D341Med (cell line): ENCODE results near the gene CNKSR2.

ENCODE experiments used
- DNase-seq: peaks from one replicate; pipeline ENCODE4 v3.0.0; 2012; ENCODE audit warnings: low spot score

Gene CNKSR2

DNA sequence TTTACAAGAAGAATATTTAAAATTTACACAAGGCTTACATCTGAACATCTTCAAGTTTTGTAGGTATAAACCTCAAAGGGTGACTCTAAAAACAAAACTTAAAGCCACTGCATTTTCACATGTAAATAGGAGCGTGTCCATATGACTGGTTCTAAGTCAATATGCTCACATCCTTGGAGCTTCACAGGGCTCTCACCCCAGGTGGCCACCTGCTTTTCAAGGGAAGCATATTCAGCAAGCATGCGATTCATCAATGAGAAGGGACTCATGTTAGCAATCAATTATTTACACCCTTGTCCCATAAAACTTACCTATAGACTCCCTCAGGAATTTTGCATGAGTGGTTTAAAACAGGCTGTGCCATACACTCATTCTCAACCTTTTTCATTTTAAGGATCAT is 301.7 kb downstream of the CNKSR2 start:
- DNase-seq = no peak

DNA sequence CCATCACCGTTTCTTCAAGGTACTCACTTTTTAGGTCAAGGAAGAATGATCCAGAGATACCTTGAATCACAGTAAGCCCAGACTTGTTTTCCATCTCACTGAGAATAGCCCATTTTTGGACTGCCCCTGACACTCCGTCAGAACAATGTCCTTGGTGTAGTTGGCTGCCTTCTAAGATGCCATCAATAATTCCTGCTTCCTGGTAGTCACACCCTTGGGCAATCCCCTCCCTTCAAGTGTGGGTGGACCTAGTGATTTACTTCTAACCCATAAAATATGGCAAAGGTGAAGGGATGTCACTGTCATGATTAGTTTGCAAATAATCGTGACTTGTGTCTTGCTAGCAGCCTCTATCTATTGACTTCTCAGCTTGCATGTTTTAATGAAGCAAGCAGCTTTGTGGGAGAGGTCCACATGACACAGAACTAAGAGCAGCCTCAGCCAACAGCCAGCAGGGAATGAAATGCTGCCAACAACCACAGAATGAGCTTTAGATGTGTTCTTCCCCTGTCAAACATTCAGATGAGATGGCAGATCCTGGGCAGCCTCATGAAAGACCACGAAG is 303.9 kb downstream of the CNKSR2 start:
- no peak for DNase-seq

DNA sequence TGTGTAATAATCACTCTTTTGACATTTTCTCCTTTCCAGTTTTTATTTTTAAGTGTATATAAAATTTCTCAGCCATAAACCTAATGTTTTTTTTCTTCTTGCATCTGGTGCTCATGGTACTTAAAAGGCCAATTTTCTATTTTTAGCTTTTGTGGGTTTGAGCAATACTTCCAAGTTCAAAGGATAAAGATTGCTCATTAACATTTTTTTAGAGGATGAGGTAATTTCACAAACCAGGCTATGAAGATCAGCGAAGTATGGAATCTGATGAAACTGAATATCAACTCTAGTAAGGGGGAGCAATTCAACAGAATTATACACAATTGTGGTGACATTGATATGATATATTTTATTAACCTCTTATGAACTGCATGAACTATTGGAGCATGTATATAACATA is 309.7 kb downstream of the CNKSR2 start:
- DNase-seq = no peak

DNA sequence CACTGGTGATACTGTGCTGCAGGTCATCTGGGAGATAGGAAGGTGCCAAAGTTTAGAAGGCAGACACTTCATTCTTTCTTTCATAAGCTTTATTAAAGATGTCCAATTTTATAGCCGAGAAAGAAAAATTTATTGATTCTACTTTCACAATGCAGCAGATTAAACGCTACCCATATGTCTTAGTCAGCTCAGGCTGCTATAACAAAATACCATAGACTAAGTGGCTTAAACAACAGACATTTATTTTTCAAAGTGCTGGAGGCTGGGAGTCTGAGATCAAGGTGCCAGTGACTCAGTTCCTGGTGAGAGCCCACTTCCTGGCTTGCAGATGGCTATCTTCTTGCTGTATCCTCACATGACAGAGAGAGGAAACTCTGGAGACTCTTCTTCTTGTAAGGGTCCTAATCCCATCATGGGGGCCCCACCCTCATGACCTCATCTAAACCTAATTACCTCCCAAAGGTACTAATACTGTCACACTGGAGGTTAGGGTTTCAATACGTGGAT is 317.3 kb downstream of the CNKSR2 start:
- DNase-seq = no peak

DNA sequence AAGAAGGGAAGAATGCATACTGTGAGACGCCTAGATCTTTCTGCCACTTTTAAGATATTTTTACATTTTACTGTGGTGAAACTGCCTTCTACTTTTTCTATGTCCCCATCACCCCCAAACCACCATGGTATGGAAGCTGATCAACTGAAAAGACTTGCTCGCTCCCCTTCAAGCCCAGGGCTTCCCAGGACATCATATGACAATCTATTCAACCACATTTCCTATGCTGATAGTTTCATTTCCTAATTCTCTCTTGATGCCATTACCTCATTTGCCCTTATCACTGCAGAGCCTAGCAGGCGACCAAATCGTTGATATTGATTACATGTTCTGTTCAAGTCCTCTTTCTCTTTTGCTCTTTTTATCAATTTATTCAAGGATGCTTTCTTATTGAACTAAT is 324.1 kb downstream of the CNKSR2 start:
- no peak for DNase-seq

DNA sequence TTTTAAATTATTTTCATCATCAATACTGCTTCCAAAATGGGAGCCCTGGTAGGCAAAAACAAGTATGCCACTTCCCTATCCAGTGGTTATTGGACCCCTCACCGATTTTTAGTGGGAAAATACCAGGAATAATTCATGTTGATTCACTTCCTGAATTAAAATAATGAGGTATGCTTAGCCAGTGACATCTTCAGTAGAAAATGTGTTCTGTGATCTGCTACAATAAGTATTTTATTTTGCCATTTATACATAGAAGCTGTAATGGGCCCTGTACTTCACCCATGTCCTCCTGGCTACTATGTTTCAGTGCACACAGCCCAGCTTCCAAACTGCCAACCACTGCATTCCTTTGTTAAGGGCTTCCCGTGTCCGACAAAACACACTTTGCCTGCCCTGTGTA is 324.9 kb downstream of the CNKSR2 start:
- no peak for DNase-seq

DNA sequence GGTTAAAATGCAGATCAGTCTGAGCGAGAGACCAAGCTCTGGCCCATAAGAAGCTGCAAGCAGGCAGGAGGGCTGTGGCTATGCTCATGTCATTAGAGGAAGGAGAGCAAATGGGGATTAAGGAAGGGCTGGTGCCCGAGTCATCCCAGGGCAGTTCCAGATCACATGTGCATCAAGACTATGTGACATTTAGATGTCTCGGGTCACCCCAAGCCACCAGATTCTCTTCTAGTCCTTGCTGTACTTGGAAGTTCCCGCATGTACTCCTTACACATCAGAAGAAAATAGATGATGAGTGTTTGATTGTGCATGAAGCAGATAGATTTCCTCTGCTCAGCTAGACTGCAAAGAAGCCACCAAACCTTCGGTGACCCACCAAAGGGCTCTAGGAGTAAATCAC is 326.1 kb downstream of the CNKSR2 start:
- no peak for DNase-seq

DNA sequence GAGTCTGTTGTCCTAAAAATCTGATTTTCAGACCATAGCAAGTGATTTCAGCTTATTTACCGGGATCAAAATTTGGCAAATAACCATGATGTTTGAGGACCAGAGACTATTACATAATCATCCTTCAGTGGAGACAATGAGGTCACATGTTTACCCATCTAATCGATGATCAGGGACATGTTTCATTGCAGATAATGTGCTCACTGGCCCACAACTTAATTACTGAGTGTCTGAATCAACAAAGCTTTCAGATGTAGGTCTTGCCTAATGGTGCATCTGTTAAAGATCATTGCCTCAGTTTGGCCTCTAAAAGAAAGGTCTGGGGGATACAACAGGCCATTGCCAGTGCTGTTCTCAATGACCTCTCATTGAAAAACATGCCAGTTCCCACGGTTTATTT is 326.7 kb downstream of the CNKSR2 start:
- no peak for DNase-seq

DNA sequence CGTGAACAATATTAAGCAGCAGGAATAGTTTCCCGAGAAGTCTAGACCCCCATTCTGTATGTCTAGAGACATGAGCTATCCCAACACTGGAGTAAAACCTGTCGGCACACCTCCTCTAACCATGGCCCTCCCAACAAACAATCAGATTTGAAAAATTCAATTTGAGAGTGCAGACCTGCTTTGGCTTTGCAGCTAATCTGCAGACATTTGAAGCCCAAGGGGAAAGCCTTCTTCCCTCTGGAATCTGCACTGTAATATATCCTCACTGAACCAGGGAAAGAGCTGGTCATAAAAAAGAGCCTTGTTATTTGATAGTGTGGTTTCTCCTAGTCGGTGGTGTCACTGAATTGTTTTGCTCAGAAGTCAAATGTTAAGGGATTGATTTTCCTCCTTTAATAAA is 328.5 kb downstream of the CNKSR2 start:
- DNase-seq = no peak
